T-helper 22 cell (primary cell): ENCODE data around the gene PLA2G3.
"Not testable (repeated sequence)": the region's sequence is repeated elsewhere in the genome, so short reads cannot be mapped to it uniquely, and the experiment has no call there.

Experiments
- DNase-seq: peaks from one replicate; pipeline ENCODE4 v3.0.0-alpha.2; 2020; ENCODE audit warnings: low read depth

Gene PLA2G3

DNA sequence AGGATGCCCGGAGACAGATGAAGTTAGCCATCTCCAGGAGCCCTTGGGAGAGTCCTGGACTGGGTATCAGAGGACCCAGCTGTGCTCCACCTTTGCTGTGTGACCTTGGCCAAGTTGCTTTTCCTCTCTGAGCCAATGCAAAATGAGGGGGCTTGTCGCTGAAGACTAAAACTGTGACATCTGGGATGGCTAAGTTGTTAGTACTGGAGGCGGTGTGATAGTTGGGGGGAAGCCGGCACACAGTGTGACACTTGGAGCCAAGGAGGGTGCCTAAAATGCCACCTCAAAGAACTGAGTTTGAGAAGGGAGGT is 17.1 kb downstream of the PLA2G3 start:
- DNase-seq: no peak

DNA sequence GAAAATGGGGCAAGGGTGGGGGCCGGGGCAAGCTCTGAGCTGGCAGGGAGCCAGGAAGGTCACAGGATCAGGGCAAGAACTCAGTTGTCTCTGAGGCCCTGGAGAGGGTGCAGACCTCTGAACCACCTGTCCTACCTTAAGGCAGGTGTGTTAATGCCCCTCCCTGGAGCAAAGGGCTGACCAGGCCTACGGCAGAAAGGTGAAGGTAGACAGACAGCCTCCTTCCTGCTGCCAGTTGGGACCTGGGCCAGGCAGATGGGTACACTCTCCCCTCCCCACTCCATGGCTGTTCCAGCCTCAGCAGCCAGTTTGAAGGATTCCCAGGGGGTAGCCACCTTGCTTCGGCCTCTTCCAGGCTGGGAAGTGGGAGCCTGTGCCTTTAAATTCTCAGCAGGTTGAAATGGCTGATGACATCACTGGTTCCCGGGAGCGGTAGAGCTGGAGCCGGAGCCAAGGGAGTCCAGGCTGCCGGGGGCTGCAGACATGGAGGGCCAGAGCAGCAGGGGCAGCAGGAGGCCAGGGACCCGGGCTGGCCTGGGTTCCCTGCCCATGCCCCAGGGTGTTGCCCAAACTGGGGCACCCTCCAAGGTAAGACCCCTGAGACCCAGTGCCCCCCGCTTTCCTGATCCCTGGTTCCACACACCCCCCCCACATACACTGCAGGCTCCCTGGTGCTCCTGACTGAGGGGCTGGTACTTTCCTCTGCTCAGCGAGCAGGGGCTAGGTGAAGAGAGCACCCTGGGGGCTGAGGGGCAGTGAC is 17.6 kb downstream of the PLA2G3 start, which contains the start of gene INPP5J:
INPP5J (plus strand) TSS at position 435 of the 760 bp plus-strand sequence; CDS start at position 484, 49 bp downstream.
- no peak for DNase-seq

DNA sequence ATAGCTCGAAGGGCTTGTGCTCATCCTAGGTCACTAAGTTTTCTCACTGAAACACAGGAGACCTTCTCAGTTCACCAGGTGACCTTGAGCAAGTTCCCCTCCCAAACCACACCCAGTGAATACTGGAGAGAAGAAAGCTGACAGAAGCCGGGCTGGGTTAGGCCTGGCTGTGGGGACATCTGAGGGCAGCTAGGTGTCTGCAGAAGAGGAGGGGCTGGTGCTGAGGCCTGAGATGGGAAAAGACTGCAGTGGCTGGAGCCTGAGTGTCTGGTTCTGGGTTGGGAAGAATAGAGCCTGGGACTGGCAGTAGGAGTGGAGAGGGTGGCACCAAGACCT is 18.1 kb downstream of the PLA2G3 start:
- no peak for DNase-seq

DNA sequence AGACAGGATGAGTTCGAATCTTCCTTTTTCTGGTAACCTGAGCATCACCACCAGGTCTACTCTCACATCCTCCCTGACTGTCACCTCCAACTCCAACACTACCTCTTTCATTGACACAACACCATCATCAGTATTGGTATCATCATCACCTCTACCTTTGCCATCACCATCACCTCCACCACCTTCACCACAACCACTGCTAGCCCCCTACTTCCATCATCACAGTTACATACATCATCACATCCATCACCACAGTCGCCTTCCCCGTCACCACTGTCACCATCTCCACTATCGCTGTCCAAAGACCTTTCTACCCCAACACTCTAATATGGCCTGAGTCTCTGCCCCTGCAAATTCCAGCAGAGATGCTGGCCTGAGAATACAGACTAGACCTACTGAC is 18.9 kb downstream of the PLA2G3 start:
- DNase-seq: no peak

DNA sequence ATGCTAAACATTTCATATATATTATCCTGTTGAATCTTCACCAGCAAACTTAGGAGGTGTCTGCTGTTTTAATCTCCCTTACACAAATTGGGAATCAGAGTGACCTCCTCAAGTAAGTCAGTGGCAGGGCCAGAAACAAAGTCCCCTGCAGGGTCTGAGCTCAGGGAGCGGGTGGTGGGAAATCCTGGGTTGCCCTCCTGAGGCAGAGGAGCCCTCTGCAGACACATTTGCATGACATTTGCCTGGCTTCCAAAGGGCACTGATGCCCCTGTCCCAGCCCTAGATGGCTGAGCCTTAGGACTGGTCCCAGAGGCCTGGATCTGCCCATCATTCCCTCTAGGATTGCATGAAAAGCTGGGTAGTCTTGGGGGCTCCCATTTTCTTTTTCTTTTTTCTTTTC is 19.7 kb downstream of the PLA2G3 start:
- no peak for DNase-seq

DNA sequence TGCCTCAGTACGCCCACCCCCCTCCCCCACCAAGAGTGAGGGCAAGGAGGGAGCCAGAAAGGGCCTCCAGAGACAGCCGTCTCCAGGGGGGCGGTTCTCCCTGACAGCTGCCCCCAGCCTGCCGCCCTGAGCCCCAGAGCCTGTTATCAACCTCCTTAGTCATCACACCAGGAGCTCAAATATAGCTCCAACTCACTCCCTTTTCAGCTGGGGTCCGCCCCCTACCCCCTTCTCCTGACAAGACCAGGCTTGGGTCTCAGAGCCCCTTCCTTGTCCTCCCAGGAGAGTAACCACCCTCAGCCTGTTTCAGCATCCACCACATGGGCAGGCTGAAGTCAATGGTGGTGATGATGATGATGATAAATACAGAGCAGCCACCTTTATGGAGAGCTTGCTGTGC is 20.1 kb downstream of the PLA2G3 start:
- DNase-seq: no peak

DNA sequence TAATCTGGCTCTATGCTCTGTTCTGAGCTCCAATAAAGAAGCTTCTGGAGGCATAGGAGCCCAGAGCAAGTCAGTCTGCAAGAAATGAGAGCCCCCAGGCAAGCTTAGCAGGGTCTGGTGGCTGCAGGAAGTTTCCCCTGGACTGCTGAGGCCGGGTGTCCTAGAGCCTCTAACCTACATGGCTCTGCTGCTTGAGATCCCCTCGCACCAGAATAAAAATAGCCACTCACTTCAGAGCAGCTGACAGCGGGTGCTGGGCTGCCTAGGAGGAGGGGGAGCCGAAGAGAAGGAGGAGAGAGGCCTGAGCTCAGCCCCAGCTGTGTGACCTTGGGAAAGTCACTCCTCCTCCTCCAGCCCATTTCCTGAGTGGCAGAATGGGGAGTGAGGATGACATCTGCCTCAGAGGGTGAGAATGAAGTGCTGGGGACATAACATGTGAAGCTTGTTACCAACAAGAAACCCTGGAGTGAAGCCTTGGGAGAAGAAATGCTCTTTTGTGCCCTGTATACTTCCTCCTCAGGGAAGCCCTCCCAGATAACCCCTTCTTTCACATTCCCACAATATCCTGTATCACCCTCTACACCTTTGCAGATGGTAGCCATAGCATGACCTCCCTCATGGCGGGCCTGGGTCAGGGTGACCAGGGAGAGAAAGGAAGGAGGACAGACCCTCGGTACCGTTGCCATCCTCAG is 21.1 kb downstream of the PLA2G3 start:
- DNase-seq: no peak

DNA sequence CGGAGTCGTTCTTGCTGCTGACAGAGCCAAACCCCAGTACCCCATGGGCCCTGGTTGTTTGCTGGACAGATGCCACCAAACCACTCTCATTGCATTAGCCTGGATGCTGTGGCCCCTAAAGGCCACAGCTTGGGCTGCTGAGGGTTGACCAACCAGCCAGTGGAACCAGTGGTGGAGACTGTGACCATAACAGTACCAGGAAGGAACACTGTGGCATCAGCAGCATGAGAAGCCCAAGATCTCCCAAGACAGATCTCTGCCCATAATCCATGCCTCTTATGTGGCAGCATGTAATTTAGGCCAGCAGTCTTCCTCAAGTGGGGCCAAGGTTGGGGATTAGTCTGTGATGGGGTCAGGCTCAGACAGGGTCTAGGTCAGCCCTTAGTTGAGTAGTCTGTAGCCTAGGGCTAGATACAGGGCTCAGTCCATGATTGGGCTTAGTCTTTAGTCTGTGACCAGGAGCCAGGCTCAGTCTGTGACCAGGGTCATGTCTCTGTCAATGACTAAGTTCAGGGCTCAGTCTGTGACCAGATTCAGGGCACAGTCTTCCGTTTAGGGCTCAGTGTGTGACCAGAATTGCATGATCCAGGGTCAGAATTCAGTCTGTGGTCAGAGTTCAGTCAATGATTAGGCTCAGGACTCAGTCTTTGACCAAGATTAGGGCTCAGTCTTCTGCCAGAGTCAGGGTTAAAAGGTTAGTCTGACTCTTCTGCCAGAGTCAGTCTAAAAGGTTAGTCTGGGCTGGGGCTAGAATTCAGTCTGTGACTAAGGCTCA is 22.1 kb downstream of the PLA2G3 start:
- DNase-seq: no peak

DNA sequence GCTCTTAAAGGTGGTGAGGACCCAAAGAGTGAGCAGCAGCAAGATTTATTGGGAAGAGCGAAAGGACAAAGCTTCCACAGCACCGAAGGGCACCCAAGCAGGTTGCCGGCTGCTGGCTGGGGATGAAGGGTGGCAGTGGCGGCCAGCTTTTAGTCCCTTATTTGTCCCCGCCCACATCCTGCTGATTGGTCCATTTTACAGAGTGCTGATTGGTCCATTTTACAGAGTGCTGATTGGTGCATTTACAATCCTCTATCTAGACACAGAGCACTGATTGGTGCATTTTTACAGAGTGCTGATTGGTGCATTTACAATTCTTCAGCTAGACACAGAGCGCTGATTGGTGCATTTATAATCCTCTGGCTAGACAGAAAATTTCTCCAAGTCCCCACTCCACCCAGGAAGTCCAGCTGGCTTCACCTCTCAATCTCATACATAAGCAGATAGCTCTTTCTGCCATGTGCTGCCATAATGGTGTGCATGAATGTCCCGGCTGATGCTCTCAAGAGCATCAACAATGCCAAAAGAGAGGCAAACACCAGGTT is 27.7 kb downstream of the PLA2G3 start:
- DNase-seq: not testable (repeated sequence)

DNA sequence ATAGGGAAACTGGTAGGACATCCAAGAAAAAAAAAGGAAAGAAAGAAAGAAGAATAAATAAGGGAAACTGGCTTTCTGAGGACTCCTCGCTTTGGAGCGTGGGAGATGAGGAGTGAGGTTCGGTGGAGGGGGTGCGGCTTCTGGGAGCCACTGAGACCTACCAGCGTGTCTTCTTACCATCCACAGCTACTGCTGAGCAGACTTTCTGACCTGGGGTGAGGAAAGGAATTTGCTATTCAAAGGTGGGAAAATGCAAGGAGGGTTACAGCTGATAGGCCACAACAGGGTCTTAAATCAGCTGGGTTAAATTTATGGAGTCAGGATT is 32.5 kb downstream of the PLA2G3 start:
- no peak for DNase-seq

DNA sequence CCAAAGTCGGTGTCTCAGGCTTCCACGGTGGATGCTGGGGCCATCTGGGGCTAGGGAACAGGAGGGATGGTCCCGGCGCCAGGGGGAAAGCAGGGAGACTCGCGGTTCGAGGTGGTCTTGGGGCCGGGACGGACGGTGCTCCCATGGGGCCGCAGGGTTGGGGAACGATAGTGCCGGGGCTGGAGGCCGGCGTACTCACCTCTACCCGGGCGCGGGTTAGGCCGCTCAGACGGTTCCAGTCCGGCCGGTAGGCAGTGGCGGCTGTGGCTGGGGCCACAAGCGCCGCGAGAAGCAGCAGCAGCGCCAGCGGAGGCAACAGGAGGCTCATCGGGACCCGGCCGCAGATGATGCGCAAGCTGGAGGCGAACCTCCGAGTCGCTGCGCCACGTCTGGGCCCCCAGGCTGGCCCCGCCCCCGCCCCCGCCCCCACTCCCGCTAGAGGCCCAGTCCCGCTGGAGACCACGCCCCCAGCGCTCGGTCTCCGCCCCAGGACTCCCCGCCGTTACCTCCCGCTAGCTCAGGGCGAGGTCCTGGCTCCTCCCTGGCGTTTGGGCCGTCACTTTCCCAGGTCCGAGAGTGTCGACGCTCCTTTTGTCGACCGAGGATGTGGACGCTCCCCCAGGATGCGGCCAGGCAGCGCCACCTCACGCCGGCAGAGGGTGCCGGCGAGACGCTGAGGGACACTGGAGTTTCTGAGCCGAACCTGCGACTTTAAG is 33.0 kb downstream of the PLA2G3 start, which contains the start of gene SELENOM:
SELENOM (minus strand) TSS at position 391 of the 716 bp plus-strand sequence; CDS start at position 328, 63 bp downstream.
- peak; percentile 84 for DNase-seq

DNA sequence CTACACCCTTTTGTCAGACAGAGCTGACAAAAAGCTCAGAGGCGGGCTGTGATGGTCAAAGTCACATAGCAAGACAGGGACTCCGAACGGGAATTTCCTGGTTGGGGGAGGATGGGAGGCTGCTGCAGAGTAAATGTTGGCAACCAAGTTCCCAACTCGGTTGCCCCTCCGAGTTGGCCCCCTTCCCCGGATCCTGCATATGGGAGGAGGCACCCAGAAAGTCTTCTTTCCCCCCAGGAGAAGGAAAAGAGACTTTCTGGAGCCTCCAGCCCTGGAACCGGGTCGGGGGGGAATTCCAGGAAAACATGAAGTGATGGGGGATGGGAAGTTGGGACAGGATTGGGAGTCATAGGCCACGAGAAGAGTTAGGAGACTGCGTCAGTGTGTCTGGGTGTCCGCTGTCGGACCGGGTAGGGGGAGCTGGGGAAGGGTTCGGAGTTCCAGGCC is 33.6 kb downstream of the PLA2G3 start:
- DNase-seq: no peak

DNA sequence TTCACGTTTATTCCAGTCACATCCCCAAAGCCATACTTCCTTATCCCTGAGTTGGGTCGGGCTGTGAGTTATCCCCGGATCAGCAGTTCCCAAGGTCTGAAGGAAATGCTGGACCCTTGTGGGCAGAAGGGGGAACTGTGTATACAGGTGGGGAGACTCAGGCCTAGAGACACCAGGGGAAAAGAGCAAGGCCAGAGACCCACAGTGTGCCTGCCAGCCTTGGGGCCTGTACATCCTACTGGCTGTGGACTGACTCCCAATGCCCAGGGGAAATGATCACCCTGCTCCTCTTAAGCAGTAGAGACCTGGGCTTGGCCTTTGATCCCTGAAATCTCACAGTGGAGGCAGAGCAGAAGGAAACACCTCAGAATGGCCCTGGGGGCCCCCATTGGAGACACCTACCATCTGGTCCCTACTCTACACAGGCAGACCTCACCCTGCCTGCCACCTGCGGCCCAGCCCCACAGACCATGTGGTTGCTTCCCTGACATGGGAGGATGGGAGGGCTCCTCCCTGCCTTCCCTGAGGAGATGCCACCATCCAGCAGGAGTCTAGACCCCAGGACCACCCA is 34.2 kb downstream of the PLA2G3 start:
- DNase-seq: no peak

DNA sequence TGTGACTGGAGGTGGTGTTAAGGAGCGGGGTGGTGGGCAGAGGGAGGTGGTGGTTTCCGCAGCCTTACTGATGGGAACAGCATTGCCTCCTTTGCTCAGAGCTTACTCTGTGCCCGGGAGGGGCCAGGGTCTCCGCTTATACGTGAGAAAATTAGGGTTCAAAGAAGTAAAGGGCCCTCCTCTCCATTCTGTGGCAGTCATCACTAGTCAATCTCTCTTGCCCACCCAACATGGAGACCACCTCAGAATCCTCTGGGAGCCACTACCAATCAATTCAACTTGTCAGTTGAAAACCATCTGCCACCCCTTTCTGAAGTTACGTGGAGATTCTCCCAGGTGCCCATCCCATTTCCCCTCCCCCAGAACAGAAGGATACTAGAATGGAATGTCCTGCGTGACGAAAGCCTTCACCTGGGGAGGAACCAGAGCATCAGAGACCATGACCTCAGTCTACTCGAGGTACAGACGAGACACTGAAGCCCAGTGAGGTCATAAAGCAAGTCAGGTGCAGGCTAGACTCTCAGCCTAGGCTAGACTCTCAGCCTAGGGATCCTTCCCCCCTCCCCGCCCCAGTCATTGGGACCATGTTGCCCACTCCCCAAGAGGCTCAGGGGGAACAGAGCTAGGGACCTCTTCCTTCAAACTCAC is 34.9 kb downstream of the PLA2G3 start:
- DNase-seq: no peak

DNA sequence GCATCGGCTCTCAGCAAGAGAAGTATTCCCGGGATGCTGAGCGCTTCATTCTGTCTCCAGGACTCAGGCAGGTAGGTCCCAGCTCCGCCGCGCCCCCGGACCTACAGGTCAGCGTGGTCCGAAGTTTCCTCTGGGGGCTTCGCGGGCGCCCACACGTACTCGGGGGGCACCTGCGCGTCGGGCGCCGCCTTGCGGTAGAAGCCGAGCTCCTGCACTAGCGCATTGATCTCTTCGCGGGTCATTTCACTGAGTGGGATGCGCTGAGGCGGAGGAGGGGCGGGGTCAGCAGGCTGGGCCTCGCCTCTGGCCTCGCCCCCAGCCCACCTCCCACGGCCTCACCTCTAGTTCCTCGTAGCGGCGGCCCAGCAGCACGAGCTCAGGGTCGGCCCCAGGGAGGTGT is 35.4 kb downstream of the PLA2G3 start:
- DNase-seq: no peak

DNA sequence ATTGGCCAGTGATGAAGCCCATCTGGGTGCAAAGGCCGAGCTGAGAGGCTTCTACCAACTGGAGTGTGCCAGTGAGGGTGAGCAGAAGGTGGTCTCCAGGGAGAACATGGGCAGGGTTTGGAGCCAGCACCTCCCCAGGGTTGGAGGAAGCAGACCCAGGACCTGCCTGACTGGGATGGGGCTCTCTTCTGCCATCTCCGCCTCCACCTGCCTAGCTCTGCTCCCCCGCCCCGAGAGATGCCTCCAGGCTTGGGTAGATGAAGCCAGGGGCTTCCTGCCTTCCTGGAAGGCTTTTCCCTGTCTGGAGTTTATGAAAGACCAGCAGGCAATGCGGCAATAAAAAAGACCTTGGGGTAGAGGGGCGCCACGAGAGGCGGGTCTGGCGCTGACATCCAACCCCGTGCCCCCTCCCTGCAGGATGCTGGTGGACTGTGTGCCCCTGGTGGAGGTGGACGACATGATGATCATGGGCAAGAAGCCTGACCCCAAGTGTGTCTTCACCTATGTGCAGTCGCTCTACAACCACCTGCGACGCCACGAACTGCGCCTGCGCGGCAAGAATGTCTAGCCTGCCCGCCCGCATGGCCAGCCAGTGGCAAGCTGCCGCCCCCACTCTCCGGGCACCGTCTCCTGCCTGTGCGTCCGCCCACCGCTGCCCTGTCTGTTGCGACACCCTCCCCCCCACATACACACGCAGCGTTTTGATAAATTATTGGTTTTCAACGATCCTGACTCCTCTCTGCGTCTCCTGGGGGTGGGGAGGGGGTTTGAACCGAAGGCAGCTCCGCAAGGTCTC is 36.2 kb downstream of the PLA2G3 start:
- no peak for DNase-seq

DNA sequence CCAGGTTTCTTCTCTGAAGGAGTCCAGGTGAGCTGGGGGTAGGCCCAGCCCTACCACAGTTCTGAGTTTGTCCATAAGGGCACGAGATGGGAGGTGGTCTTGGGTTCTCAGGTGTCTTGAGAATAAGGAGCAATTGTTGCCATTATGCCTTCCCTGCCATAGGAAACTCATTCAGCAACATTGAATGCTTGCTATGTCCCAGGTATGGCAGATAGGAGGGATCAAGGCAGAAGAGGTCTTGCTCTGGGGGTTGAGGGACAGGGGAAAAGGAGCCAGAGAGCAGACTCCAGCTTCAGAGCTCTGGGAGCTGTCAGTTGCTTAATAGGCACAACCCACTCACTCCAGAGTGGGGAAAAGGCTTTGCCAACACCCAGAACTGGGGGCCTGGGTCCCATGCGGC is 37.2 kb downstream of the PLA2G3 start:
- no peak for DNase-seq

DNA sequence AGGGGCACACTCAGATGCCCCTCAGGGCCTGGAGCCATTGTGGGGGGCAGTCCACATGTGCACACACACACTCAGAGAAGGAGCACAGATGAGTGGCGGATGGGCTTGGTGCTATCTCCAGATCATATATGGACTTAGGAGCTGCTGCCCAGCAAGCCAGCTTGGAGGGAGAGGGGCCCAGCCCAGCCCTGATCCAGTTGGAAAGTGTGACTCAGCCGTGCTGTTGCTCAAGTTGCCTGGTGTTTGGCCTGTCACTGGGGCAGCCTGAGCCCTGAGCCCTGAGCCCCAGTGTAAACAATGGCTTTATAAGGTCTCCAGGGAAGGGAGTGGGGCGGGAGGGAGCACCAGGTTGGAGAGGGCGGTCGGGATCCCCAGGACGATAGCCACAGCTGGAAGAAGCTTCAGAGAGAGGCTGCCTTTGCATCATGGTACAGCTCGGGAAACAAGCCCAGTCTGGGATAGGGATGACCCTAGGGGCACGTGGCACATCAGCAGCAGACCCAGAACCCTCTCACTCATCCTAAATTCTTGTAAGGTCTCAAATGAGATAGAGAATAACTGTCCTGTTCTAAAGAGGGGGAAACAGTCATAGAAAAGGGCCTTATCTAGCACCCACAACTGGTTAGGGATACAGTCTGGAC is 37.7 kb downstream of the PLA2G3 start:
- DNase-seq: no peak

DNA sequence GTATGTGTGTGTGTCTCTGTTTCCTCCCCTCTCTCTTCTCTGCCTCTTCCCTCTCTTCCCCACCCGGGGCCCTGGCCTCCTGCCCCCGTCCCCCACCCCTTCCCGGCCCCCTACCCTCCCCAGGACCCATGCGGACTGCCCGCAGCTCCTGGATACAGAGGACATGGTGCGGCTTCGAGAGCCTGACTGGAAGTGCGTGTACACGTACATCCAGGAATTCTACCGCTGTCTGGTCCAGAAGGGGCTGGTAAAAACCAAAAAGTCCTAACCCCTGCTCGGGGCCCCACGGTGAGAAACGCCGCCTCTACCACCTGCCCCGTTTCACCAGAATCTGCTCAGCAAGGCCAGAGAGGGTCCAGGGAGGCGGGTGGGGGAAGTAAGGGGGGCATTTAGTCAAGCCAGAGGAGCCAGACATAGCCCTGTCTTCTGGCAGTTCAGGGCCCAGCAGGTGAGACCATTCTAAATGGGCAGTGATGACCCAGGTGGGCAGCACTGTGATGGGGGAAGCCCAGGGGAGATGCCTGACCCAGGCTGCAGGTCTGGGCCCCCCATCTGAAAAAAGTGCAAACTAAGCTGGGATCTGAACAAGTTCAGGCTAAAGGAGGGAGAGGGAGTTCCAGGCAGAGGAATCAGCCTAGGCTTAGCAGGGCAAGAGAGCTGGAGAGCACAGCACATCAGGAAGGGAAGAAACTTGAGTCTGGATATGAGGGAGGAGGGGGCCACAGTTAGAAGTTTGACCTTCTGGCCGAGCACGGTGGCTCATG is 39.4 kb downstream of the PLA2G3 start:
- DNase-seq: no peak
